Measurements from ENCODE around the gene RABAC1. TPM values are rescaled to one million over a fixed set of nuclear protein-coding genes. Genes with fewer than 3 reads are reported as not detected.
A peak's percentile ranks its signal among the peaks of the same experiment; 100 is the strongest.

The RABAC1 gene, protein sequence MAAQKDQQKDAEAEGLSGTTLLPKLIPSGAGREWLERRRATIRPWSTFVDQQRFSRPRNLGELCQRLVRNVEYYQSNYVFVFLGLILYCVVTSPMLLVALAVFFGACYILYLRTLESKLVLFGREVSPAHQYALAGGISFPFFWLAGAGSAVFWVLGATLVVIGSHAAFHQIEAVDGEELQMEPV
- total RNA-seq, result 10 to 100 TPM; 64.5 to 81.0 TPM

DNA sequence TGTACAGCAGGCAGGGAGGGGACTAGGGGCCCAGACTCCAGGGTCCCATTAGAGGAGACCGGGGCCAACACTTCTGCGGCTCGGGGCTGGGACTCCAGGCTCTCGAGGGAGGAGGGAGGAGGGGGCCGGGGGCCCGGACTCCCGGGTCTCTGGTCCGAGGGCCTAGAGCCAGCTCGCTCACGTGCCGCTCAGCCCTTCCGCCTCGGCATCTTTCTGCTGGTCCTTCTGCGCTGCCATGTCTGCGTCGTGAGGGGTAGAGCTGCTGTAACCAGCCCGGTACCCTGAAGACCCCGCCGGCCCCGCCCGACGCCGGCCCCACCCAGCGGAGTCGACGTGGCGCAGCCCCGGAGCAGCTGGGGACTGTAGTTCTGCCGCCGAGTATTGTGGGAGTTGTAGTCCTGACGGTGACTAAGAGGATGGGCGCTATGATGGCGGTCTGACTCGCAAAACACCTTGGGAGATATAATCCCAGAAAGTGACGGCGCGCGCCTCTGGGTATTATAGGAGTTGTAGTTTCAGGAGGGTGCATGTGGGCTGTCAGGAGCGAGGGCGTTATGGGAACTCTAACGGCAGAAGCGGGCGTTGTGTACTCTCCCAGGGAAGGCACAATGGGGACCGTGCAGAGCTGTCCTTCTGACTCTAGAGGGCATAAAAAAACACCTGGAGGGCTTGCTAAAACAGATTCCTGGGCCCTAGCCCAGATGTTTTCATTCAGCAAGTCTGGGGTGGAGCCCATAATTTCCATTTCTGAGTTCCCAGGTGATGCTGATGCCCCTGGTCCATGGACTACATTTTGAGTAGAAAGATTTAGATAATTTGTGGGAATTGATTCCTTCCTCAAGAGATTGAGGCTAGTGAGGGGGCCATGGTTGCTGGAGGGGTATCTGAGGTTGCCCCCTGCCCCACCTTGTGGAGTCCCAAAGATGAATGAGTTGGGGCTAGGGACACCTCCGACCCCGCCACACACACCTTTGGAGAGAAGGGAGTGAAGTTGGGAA is at the start of gene RABAC1:
Gene RABAC1 (minus strand): TSS at position 266 of the 998 bp plus-strand sequence. CDS start 29 bp downstream, at position 237.
- peak within 1 kb of the TSS; percentile 56 for H3K27ac Mint-ChIP-seq
- no peaks in the 10 kb centered on the region for H3K36me3 Mint-ChIP-seq (ENCODE audit: insufficient read depth in 2 of 2)
- H3K9me3 Mint-ChIP-seq, result no peaks in the 10 kb centered on the region
- ATAC-seq (replicated peaks in 1 of 2) (peak; percentile 92 to 94), DNase-seq (peak; percentile 91 to 92)
- peak within 1 kb of the TSS; percentile 95 to 96 for H3K4me3 Mint-ChIP-seq
- peaks cover 19% of the 10 kb centered on the region for H3K4me1 Mint-ChIP-seq (ENCODE audit: low read depth)
- no peaks in the 10 kb centered on the region for H3K27me3 Mint-ChIP-seq (ENCODE audit: low read depth)

GRCh38 chr19:42006569-42006968 is 47.4 kb upstream of the RABAC1 start:
- Mint-ChIP-seq H3K9me3 (no peaks in the 10 kb centered on the region), H3K27me3 (ENCODE audit: low read depth) (peaks cover 24% of the 10 kb centered on the region), H3K4me1 (ENCODE audit: low read depth) (peaks cover 21% of the 10 kb centered on the region), H3K36me3 (ENCODE audit: insufficient read depth in 2 of 2) (no peaks in the 10 kb centered on the region), H3K27ac (no peak overlapping the region), H3K4me3 (no peak overlapping the region)
- no peak for DNase-seq
- ATAC-seq (replicated peaks in 1 of 2), result no peak

- no peak overlapping the region for H3K27ac Mint-ChIP-seq
- DNase-seq, result no peak
- no peaks in the 10 kb centered on the region for H3K9me3 Mint-ChIP-seq
- no peaks in the 10 kb centered on the region for H3K36me3 Mint-ChIP-seq (ENCODE audit: insufficient read depth in 2 of 2)
- H3K27me3 Mint-ChIP-seq (ENCODE audit: low read depth), result peaks cover 34% of the 10 kb centered on the region
- H3K4me1 Mint-ChIP-seq (ENCODE audit: low read depth), result peaks cover 15% of the 10 kb centered on the region
- H3K4me3 Mint-ChIP-seq, result no peak overlapping the region
- no peak for ATAC-seq (replicated peaks in 1 of 2)
Measured at GRCh38 chr19:42005504-42005903, 46.4 kb upstream of the RABAC1 start.

DNA sequence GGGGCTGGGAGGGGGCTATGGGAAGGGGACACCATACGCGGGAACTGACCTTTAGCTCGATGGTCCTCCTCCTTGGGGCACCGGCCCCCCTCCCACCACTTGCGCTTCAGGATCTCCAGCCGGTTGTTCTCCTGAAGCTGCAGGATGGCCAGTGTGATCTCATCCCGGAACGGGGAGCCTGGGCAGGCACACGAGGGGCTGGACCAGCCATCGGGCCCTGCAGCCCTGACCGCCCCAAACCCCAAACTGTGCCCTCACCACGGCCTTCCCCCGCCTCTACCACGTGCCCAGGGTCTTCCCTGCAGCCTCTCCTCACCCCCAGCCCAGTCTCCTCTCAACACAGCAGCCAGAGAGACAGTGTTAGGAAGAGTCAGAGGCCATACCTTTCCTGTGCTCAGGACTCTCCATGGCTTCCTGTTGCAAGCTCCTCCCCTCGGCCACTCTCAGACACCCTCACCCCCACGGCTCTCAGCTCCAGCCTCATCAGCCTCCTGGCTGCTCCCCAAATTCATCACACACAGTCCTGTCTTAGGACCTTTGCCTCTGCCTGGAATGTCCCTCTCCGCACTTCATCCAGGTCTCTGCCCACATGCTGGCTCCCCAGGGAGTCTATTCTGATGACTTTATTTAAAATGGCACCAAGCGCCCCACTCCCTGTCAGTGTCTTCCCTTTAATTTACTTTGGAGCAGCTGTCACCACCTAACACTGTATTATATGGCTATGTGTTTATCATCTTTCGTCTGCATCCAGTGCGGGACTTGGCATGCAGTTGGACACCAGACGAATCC is 44.6 kb upstream of the RABAC1 start:
- H3K36me3 Mint-ChIP-seq (ENCODE audit: insufficient read depth in 2 of 2), result peaks cover 0 to 2% of the 10 kb centered on the region in 2 donors
- peaks cover 13% of the 10 kb centered on the region for H3K4me1 Mint-ChIP-seq (ENCODE audit: low read depth)
- ATAC-seq (replicated peaks in 1 of 2), result no peak
- no peaks in the 10 kb centered on the region for H3K9me3 Mint-ChIP-seq
- H3K4me3 Mint-ChIP-seq, result no peak overlapping the region
- H3K27ac Mint-ChIP-seq, result no peak overlapping the region
- H3K27me3 Mint-ChIP-seq (ENCODE audit: low read depth), result peaks cover 49% of the 10 kb centered on the region
- DNase-seq, result no peak

DNA sequence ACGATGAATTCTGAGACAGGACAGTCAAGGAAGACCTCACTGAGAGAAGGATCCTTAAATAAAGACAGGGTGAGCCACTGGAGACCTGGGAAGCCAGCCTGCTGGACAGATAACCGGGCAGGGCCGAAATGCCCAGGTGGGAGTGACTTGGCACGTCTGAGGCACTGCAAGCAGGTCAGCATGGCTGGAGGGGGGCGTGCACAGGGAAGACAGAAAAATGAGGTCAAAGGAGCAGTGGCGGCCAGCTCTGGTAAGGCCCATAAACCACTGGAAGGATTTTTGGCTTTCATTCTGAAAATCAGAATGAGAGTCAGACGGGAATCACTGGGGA is 40.7 kb upstream of the RABAC1 start:
- DNase-seq (no peak), ATAC-seq (replicated peaks in 1 of 2) (no peak)
- Mint-ChIP-seq H3K9me3 (no peaks in the 10 kb centered on the region), H3K27me3 (ENCODE audit: low read depth) (peaks cover 83% of the 10 kb centered on the region), H3K27ac (no peak overlapping the region), H3K4me3 (peak overlapping the region in 1 of 2 donors; percentile 79), H3K4me1 (ENCODE audit: low read depth) (peaks cover 40% of the 10 kb centered on the region), H3K36me3 (ENCODE audit: insufficient read depth in 2 of 2) (peaks cover 0 to 2% of the 10 kb centered on the region in 2 donors)

DNA sequence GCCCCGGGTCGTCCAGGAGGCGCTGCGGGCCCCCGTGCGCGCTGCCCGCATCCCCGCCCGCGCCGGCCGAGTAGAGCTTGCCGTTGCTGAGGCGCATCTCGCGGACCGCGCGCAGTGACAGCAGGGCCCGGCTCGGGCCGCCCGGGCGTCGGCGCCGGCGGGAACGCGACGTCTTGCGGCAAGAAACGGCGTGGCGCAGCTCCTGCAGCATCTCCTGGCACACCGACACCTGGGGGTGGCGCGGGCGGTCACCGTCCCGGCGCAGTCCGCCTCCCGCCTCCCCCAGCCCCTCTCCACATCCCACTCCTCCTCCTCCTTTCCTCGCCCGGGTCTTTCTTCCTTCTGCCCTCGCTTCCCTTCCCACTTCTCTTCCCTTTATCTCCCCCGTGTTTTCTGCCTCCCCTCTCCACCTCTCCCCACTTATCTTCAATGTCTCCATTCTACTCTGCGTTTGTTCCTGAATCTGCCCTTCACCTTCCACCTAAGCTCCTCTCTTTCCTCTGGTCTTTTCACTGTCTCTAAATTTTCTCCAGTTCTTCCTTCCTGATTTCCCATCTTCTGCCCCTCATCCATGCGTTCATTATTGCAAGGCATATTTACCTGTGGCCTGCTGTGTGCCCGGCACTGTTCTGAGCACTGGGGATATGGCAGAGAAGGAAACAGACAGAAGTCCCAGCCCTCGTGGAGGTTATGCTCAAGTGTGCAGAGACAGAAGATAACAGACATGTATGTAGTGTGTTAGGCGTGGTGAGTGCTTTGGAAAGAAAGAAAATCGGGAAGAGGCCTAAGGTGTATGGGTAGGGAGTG is 40.2 kb upstream of the RABAC1 start:
- peaks cover 43% of the 10 kb centered on the region for H3K4me1 Mint-ChIP-seq (ENCODE audit: low read depth)
- H3K27me3 Mint-ChIP-seq (ENCODE audit: low read depth), result peaks cover 85% of the 10 kb centered on the region
- peak overlapping the region; percentile 35 to 79 for H3K4me3 Mint-ChIP-seq
- H3K36me3 Mint-ChIP-seq (ENCODE audit: insufficient read depth in 2 of 2), result peaks cover 0 to 2% of the 10 kb centered on the region in 2 donors
- no peak for ATAC-seq (replicated peaks in 1 of 2)
- no peak for DNase-seq
- no peaks in the 10 kb centered on the region for H3K9me3 Mint-ChIP-seq
- H3K27ac Mint-ChIP-seq, result no peak overlapping the region

DNA sequence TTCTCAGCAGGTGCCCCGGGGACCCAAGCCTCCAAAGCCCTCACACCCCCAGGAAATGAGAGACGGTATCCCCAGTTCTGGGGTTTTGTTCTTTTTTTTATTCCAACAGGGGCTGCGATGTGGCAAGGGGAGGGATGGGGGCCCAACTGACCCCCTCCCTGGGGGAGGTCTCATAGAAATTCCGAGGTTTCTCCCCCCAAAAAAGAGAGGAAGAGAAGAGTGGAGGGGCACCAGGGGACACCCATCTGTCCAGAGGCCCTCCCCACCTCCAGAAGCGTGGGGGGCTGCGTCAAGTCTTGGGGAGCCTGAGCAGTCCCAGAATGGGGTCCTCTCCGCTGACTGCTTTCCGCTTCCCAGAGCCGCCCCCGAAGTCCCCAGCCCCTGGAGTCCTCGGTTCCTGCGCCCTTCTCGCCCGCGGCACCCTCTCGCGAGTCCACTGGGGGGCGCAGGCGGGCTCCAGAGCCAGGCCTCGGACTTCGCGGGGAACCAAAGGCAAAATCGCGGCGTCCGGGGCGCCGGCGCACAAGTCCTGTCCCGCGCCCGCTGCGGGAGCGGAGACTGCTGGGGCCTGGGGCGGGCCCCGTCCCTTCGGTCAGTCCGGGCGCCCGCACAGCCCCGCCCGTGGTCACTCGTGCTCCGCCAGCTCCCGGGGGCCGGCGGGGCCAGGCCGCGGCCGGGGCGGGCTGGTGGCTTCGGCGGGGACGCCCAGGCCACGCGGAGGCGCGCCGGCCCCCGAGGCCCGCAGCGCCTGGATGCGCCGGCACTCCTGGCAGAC is 39.3 kb upstream of the RABAC1 start:
- no peaks in the 10 kb centered on the region for H3K9me3 Mint-ChIP-seq
- peaks cover 0 to 2% of the 10 kb centered on the region in 2 donors for H3K36me3 Mint-ChIP-seq (ENCODE audit: insufficient read depth in 2 of 2)
- peak overlapping the region; percentile 32 to 77 for H3K4me3 Mint-ChIP-seq
- ATAC-seq (replicated peaks in 1 of 2) (peak; percentile 28 to 42), DNase-seq (peak; percentile 73 to 77)
- H3K4me1 Mint-ChIP-seq (ENCODE audit: low read depth), result peaks cover 45% of the 10 kb centered on the region
- H3K27me3 Mint-ChIP-seq (ENCODE audit: low read depth), result peaks cover 77% of the 10 kb centered on the region
- no peak overlapping the region for H3K27ac Mint-ChIP-seq

- peaks cover 77% of the 10 kb centered on the region for H3K27me3 Mint-ChIP-seq (ENCODE audit: low read depth)
- DNase-seq (peak in 1 of 2 donors; percentile 24), ATAC-seq (replicated peaks in 1 of 2) (no peak)
- no peaks in the 10 kb centered on the region for H3K9me3 Mint-ChIP-seq
- peaks cover 48% of the 10 kb centered on the region for H3K4me1 Mint-ChIP-seq (ENCODE audit: low read depth)
- H3K4me3 Mint-ChIP-seq, result peak overlapping the region; percentile 32 to 77
- H3K27ac Mint-ChIP-seq, result no peak overlapping the region
- peaks cover 0 to 2% of the 10 kb centered on the region in 2 donors for H3K36me3 Mint-ChIP-seq (ENCODE audit: insufficient read depth in 2 of 2)
Measured at GRCh38 chr19:41997851-41998229, 38.7 kb upstream of the RABAC1 start.

- H3K27ac Mint-ChIP-seq, result no peak overlapping the region
- H3K27me3 Mint-ChIP-seq (ENCODE audit: low read depth), result peaks cover 71% of the 10 kb centered on the region
- H3K4me1 Mint-ChIP-seq (ENCODE audit: low read depth), result peaks cover 47% of the 10 kb centered on the region
- H3K4me3 Mint-ChIP-seq, result peak overlapping the region; percentile 34 to 77
- peak in 1 of 2 donors; percentile 25 for ATAC-seq (replicated peaks in 1 of 2)
- DNase-seq, result peak; percentile 58 to 61
- H3K36me3 Mint-ChIP-seq (ENCODE audit: insufficient read depth in 2 of 2), result peaks cover 0 to 2% of the 10 kb centered on the region in 2 donors
- no peaks in the 10 kb centered on the region for H3K9me3 Mint-ChIP-seq
Measured at GRCh38 chr19:41997121-41997850, 38.2 kb upstream of the RABAC1 start.

GRCh38 chr19:41995959-41996797 is 37.1 kb upstream of the RABAC1 start:
- H3K36me3 Mint-ChIP-seq (ENCODE audit: insufficient read depth in 2 of 2), result peaks cover 0 to 2% of the 10 kb centered on the region in 2 donors
- H3K27me3 Mint-ChIP-seq (ENCODE audit: low read depth), result peaks cover 60% of the 10 kb centered on the region
- H3K4me1 Mint-ChIP-seq (ENCODE audit: low read depth), result peaks cover 41% of the 10 kb centered on the region
- ATAC-seq (replicated peaks in 1 of 2) (no peak), DNase-seq (no peak)
- no peak overlapping the region for H3K27ac Mint-ChIP-seq
- peak overlapping the region in 1 of 2 donors; percentile 69 for H3K4me3 Mint-ChIP-seq
- H3K9me3 Mint-ChIP-seq, result no peaks in the 10 kb centered on the region

Data from activated T-cell treated with anti-CD3 and anti-CD28 coated beads, Interleukin-2, amount 50 U/mL, for 72 hours (primary cell).